ENCODE data around the gene CYLD. TPM values are rescaled to one million over a fixed set of nuclear protein-coding genes. Genes with fewer than 3 reads are reported as not detected.

Gene CYLD
- total RNA-seq, 1 experiment from 2014 or later: 12.5 TPM

- Histone ChIP-seq H4K5ac (ENCODE audit: insufficient read length, low read depth, low read length) (no peak overlapping the region), H2BK20ac (ENCODE audit: low read depth, low read length, poor library complexity, severe bottlenecking) (no peak overlapping the region), H3K79me1 (ENCODE audit: insufficient read depth, low read depth, low read length, poor library complexity, severe bottlenecking) (no peaks in the 10 kb centered on the region), H3K14ac (ENCODE audit: insufficient read depth, low read length) (no peak overlapping the region), H3K9ac (ENCODE audit: extremely low read depth, insufficient read length, low read length) (no peak overlapping the region), H3K27me3 (ENCODE audit: insufficient read depth, low read length) (no peaks in the 10 kb centered on the region), H3K18ac (ENCODE audit: insufficient read length, low read depth, low read length) (no peak overlapping the region), H4K8ac (replicated peaks; ENCODE audit: insufficient read length, low read depth, low read length) (no peak overlapping the region), H3K9me3 (ENCODE audit: control insufficient read depth, low read depth, low read length) (no peaks in the 10 kb centered on the region), H3K4me2 (ENCODE audit: insufficient read depth, insufficient read length, low read length) (no peak overlapping the region), H3K56ac (ENCODE audit: insufficient read length, low read depth, low read length) (no peak overlapping the region), H2BK120ac (ENCODE audit: low read depth, low read length, poor library complexity, severe bottlenecking) (no peak overlapping the region), H2BK15ac (ENCODE audit: low read depth, low read length) (no peak overlapping the region), H2AFZ (ENCODE audit: low read length) (no peak overlapping the region), H3K4me1 (ENCODE audit: insufficient read depth, low read length) (no peaks in the 10 kb centered on the region), H2BK5ac (ENCODE audit: insufficient read length, low read length) (no peak overlapping the region), H3K23me2 (ENCODE audit: insufficient read length, low read depth, low read length, poor library complexity, severe bottlenecking) (no peaks in the 10 kb centered on the region), H3K23ac (ENCODE audit: insufficient read length, low read depth, low read length) (no peak overlapping the region), H3K4ac (ENCODE audit: low read depth, low read length) (no peak overlapping the region), H3K79me2 (ENCODE audit: insufficient read depth, low read length) (no peaks in the 10 kb centered on the region), H2AK5ac (ENCODE audit: insufficient read length, low read length) (no peak overlapping the region), H4K91ac (ENCODE audit: insufficient read length, low read depth, low read length) (no peak overlapping the region), H4K20me1 (ENCODE audit: control insufficient read depth, insufficient read depth, insufficient read length) (no peaks in the 10 kb centered on the region), H3T11ph (ENCODE audit: low read length) (no peak overlapping the region), H2BK12ac (ENCODE audit: insufficient read length, low read depth, low read length) (no peak overlapping the region), H3K27ac (ENCODE audit: insufficient read length, low read depth, low read length) (no peak overlapping the region)
- TF ChIP-seq CTCF (conservative IDR thresholded peaks at IDR 0.05): no peak
- Mint-ChIP-seq H3K27me3 (ENCODE audit: low read depth) (peaks cover 3% of the 10 kb centered on the region), H3K4me3 (no peak overlapping the region), H3K27ac (peak overlapping the region in 1 of 3 experiments; percentile 87; a peak in 1 of 7 replicates), H3K9me3 (peaks cover 7 to 16% of the 10 kb centered on the region in 2 experiments; a peak in 4 of 5 replicates), H3K4me1 (peaks cover 6% of the 10 kb centered on the region in 2 experiments; a peak in 2 of 4 replicates), H3K36me3 (ENCODE audit: insufficient read depth in 1 of 3, low read depth in 3 of 3) (peaks cover 0 to 5% (median 4%) of the 10 kb centered on the region in 3 experiments; a peak in 3 of 7 replicates)
- no CpG with 5 or more reads among the region's 5 CpGs for WGBS (ENCODE audit: extremely low coverage, insufficient read length, low lambda C conversion rate)
- DNase-seq: no peak
These were observed 88.8 kb downstream of the CYLD start for GRCh38 chr16:50830698-50831097.

All from H9 (cell line).